GM19025 (cell line): Measurements from ENCODE around the gene RBM22.

ENCODE experiments used
- ATAC-seq: cut with Tn5 transposase; IDR thresholded peaks from one replicate; pipeline ENCODE4 v1.9.1; 2021; ENCODE audit warnings: mild to moderate bottlenecking, low read depth, moderate library complexity; ENCODE audit not compliant: unreplicated experiment

The RBM22 gene

DNA sequence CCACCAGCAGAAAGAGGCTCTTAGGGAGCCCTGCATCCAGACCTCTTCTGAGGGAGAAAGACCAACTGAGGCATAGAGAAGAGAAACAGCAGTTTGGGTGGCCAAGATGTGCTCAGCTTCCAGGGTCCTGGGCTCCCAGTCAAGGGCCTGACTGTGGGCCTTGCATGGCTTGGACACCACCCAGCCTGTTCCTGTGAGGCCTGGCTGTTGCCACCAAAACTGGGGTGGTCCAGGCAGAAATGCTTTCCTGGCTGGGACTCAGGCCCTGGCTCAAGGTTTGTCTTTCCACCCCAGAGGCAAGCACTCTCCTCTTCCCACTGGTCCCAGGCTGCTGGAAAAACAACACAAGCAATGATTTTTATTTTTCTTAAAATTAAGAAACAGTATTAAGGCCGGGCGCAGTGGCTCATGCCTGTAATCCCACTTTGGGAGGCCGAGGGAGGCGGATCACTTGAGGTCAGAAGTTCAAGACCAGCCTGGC lies 26.5 kb downstream of the RBM22 start:
- ATAC-seq: no peak

DNA sequence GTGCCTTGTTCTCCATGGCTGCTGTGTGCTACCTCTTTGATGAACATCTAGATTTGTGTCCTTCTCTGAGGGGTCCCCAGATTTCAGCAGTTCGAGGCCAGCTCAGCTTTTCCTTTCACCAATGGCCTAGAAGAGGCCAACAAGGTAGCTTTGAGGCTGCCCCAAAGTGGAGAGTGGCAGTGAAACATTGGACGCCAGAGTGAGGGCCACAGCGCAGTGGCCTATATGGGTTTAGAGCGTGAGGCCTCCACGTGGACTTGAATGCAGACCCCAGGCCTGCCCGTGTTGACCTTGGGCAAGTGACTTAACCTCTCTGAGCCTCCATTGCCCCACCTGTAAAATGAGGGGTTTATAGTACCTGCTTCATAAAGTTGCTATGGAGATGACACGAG lies 28.0 kb downstream of the RBM22 start:
- no peak for ATAC-seq

DNA sequence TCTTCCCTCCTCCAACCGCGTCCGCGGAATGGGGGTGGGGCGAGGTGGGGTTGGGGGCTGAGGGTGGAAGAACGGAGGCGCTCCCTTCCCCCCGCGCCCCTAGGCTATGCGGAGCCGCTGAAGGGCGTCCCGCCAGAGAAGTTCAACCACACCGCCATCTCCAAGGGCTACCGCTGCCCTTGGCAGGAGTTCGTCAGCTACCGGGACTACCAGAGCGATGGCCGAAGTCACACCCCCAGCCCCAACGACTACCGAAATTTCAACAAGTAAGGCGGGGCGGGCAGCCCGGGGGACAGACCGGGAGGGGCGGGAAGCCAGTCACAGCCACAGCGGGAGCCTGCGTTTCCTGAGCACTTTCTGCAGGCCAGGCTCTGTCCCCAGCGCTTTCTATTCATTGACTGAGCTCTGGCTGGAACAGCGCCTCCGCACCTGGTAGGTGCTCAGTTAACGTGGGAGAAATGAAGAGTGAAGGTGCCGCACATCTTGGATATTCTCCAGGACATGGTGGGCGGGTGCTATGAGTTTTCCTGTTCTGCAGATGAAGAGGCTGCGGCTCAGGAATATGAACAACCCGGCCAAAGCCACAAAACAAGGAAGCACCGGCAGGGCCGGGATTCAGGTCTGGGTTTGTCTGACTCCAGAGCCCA lies 28.5 kb downstream of the RBM22 start:
- ATAC-seq: no peak

DNA sequence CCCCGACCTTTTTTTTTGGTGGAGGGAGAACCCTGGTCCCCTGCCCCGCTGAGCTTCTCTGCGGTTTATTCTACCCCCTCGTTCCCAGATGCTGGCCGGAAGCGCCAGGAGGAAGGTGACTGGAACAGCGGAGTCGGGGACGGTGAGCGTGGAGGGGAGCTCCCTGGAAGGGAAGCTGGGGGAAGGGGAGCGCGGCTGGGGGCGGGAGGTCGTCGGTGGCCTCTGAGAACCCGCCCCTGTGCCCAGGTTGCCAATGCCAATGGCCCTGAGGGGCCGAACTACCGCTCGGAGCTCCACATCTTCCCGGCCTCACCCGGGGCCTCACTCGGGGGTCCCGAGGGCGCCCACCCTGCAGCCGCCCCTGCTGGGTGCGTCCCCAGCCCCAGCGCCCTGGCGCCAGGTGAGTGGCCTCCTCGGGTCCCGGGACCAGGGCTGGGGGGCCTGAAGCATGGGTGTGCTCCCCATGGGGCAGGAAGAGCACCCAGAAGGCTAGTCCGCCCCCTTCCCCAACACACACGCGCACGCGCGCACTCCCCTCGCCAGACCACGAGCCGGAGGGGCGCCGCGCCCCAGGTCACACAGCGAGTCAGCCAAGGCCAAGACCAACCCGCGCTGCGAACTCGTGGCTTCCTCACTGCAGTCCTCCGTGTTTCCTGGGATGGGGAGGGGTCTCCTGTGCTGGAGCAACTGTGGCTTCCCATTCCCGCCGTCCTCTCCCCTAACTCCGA lies 29.2 kb downstream of the RBM22 start:
- ATAC-seq: no peak

DNA sequence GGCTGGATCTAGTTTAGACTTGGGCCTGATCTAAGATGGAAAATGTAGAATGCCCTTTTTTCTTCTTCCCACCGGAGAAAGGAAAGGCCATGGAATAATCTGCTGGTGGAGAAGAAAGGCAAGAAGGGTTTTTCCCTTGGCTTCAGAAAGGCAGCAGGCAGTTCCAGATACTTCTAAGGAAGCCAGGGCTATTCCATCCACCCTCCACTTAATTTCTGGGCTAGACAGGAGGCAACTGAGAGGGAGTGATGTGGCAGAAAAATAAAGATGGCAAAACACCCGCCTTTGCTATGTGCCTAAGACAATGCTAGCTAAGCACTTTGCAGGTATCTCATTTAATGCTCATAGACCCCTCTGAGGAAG lies 29.9 kb downstream of the RBM22 start:
- no peak for ATAC-seq

DNA sequence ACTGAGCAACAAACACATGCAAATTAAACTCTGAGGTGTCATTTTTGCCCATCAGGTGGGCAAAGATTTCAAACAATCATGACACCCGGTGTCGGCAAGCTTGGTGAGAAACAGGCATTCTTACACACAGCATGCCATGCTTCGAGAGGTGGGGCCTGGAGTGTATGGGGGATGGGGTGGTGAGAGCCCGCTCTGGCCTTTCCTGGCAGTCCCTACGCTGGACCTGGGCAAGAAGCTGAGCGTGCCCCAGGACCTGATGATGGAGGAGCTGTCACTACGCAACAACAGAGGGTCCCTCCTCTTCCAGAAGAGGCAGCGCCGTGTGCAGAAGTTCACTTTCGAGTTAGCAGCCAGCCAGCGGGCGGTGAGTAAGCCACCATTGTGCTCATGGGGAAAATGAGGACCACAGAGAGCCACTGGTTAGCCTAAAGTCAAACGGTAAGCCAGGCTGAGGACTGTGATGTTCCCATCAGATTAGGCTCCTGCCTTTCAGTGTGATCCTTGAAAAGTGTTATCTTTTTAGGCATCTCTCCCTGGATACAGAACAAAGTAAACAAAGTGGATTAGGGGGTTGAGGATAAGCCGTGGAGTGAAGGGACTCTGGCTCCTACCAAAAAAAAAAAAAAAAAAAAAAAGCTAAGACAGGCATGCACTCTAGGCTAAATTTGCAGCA lies 30.5 kb downstream of the RBM22 start:
- ATAC-seq: no peak

DNA sequence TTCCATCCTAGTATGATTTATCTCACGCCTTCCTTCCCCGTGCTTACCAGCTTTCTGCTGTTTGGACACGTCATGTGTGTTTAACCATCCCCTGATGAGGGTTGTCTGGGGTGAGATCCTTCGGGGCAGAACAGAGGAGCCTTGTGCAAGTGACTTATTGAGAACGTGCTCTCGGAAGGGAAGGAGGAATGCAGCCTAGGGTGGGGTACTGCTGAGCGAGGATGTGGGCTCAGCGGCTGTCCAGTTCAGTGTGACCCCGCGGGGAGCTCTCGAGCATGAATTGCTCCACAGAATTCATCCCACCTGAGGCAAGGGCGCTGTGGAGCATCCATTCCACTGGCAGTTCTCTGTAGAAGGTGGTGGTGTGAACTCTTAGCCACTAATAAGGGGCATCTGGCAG lies 35.8 kb downstream of the RBM22 start:
- no peak for ATAC-seq

DNA sequence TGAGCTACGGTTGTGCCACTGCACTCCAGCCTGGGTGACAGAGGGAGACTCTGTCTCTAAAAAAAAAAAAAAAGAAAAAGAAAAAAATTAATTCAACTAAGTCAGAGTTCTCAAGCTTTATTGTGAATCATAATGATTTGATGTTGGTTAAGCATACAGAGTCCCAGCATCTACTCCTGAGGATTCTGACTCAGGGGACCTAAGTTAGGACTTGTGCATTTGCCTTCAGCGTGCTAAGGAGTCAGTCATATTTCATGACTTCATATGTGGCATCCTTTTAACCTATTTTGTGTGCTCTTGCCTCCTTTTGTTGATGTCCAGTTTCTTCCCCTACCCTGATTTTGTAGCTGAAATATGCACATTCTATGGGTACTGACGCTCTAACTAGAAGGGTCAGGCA lies 36.9 kb downstream of the RBM22 start:
- no peak for ATAC-seq

DNA sequence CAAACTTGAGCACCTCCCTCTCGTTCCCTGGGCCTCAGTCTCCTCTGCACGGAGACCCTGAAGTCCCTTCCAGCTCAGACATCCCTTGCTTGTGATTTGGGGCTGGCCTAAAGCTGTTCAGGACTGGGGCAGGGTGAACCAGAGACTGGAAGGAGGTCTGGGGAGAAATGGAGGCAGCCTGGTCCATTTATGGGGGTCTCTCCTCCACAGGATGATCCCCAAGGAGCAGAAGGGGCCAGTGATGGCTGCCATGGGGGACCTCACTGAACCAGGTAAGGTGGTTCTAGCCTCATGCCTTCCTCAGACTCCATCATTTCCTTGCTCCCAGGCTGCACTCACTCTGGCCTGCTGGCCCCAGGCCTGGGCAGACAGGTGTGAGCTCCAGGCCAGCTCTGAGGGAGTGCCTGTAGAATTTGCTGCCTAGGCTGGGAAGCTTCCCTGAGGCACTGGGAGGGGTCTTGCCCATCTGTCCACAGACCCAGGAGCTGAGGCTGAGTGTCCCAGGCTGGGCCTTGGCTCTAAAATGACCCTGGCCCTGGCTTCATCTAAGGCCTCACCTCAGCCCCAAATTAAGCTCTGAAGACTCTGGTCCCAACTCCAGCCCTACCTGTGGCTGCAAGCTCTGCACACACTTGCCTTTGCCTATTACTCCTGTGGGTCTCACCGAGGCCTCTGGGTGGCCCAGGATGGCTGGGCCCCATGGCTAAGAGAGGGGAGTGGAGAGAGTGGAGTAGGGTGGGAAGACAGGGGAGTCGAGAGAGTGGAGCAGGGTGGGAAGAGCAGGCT lies 37.9 kb downstream of the RBM22 start:
- no peak for ATAC-seq

DNA sequence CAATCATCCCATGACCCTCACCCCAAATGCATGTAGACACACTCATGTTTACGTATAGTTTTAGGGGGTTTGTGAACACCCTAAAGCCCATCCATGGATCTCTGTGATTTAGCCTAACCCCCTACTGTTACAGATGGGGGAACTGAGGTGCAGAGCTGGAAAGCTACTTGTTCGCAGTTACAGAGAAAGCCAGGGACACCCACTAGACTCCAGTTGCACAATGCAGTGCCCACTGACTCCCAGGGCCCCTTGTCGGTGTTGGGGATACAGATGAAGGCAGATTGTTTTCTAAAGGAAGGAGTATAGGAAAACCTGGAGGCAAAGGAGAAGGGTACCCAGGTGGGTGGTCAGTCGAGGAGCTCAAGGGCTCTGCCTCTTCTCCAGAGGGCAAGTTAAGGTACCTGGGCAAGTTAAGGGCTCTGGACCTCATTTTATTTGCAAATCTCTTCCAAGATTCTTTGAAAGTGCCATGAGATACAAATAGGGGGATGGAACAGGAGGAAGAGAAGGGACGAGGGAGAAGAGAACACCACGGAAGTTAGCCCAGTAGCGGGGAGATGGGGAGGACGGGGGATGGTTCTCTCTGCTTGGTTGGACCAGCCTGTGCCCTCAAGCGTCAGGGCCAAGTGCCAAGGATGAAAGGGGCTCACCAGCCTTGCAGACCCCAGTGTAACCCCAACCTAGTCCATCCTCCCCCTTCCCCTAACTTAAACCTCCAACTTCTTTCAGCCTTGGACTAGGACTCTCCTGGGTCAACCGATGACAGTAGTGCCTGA lies 38.9 kb downstream of the RBM22 start:
- ATAC-seq: no peak

DNA sequence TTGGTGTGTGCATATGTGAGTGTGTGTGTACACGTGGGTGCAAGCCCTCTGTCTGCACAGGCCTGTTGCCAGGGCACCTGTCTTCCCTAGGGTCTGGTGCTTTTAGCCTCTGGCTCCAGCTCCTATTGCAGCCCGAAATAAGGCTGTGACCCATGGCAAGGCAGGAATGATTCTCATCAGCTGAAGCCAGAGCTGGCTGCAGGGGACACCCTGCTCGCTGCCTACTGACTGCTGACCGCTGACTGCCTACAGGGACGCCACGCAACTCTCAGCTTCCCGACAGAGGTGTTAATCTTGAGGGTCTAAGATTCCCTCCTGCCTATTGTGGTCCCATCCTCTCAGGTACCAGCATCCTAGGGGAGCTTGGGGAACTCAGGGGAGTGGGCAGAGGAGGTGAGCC lies 39.8 kb downstream of the RBM22 start, which contains the start of gene MYOZ3:
Gene MYOZ3 (plus strand): TSS at position 166 of the 400 bp plus-strand sequence. CDS start 1,691 bp downstream, outside the sequence.
- no peak for ATAC-seq

DNA sequence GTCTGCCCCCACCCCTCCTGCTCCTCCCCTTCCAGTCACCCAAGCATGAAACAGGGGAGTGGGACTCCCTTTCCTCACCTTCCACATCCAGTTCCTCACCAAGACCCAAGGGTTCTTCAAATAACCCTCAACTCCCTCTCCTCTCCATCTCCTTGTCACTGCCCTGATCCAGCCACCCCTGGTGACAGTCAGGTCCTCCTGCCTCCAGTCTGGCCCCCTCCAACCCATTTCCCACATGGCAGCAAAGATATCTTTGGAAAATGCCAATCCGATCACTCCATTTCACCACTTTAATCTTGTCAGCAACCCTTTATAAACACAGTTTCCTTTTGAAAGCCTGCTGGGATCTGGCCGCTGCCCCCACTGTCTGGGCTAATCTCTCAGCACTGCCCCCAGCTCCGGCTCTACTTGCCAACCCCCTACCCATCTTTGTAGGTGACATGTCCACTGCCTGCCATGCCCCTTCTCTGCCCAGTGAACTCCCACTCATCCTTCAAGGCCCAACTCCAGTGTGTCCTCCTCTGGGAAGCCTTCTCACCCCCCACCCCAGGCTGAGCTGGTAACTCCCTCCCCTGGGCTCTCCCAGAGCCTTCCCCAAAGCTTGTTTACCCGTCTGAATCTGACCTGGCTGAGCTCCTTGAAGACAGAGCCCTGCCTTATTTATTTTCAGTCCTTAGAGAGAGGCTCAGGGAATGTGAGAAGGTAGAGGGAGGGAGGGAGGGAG lies 40.6 kb downstream of the RBM22 start:
- ATAC-seq: no peak

DNA sequence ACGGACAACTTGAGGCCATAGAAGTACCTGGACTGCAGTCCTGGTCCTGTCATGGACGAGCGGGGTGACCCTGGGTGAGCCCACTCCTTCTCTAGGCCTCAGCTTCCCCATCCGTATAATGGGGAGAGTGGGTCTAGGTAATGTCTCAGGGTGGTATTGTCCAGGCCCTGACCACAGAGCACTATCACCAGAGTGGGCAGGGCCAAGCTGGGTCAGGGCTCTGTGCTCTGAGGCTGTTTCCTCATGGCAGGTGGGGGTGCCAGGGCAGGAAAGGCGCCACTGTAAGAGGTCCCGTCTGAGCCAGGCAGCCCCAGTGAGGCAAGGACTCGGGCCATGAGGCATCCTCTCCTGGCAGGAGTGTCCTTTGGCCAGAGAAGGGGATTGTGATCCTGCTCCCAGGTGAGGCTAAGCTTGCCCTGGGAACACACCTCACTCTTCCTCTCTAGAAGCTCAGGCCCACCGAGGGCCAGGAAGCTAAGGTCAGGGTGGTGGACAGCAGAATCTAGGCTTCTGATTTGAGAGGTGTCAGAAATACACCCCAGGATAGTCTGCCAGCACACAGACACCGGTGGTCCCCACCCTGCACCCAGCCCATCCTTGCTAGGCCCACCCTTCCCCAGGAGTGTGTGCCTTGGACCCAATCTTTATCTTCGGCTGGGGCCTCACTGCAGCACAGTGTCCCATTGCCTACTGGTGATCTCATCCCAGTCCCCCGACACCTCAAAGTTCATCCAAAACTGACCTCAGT lies 41.3 kb downstream of the RBM22 start:
- ATAC-seq: no peak

DNA sequence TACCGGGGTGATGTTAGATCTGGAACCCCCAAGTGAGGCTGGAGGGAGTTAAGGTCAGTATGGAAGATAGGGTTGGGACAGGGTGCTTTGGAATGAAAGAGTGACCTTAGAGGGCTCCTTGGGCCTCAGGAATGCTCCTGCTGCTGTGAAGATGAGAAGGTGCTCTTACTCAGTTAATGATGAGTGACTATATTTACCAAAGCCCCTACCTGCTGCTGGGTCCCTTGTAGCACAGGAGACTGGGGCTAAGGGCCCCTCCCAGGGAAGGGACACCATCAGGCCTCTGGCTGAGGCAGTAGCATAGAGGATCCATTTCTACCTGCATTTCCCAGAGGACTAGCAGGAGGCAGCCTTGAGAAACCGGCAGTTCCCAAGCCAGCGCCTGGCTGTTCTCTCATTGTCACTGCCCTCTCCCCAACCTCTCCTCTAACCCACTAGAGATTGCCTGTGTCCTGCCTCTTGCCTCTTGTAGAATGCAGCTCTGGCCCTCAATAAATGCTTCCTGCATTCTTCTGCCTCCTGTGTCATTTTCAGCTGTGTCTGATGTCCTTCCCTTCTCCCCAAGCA lies 42.1 kb downstream of the RBM22 start:
- no peak for ATAC-seq

DNA sequence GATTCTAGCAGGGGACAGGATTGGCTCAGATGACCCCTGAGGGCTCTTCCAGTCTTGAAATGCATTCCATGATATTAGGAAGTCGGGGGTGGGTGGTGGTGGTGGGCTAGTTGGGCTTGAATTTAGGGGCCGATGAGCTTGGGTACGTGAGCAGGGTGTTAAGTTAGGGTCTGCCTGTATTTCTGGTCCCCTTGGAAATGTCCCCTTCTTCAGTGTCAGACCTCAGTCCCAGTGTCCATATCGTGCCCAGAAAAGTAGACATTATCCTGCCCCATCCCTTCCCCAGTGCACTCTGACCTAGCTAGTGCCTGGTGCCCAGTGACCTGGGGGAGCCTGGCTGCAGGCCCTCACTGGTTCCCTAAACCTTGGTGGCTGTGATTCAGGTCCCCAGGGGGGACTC lies 42.7 kb downstream of the RBM22 start:
- ATAC-seq: no peak

DNA sequence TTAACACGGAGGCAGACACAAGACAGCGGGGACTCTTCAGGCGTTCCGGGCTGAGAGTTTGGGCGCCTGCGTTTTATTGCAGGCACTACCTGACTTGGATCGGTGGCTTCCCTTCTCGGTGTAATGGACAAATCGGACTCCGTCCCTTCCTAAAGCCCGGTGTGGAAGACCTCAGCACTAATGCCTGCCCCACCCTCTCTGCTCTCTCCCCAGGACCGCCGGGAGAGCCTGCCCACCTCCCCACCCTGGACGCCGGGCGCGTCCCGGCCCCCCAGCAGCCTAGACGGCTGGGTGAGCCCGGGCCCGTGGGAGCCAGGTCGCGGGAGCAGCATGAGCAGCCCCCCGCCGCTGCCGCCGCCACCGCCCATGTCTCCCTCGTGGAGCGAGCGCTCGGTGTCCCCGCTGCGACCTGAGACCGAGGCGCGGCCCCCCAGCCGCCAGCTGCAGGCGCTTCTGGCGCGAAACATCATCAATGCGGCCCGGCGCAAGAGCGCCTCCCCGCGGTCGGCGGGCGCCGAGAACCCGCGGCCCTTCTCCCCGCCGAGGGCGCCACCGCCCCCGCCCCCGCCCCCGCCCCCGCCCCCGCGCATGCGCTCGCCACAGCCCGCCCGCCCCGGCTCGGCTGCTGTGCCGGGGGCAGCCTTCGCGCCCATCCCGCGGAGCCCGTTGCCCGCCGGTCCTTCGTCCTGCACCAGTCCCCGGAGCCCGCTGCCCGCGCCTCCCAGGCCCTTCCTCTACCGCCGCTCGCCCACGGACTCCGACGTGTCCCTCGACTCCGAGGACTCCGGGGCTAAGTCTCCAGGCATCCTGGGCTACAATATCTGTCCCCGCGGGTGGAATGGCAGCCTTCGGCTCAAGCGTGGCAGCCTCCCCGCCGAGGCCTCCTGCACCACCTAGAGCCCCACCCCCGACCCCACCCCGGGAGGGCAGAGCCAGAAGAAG lies 44.4 kb downstream of the RBM22 start:
- peak; percentile 58 for ATAC-seq

DNA sequence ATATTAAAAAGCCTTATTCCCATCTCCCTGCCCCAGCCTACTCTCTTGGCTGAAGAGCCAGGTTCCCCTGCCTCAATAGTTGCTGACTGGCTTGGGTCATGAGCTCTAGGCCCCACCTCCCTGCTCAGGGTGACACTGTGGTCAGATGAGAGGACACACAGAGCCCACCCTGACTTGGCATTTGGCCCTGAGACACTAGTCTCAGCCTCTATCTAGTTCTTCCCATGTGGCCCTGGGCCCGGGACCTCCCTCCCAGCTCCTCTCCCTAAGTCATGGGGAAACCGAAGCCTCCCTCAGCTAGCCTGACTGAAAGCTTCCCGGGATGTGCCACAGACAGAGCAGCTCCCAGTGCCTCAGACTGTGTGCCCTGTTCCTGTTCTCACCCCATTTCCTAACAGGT lies 45.6 kb downstream of the RBM22 start:
- ATAC-seq: no peak
